Neural progenitor cell (in vitro differentiated cells): ENCODE results near the gene LGALS8. TPM values are rescaled to one million over a fixed set of nuclear protein-coding genes. Genes with fewer than 3 reads are reported as not detected.

Experiments used
- DNase-seq: peaks from one replicate; pipeline ENCODE4 v3.0.0-alpha.2; 2016; ENCODE audit warnings: low spot score
- H2AFZ ChIP-seq: fragments of 200-600 bp; sonication (generic); replicated peaks from 2 replicates; pipeline ENCODE4 v1.6.1; 2016; ENCODE audit warnings: antibody characterized with exemption
- H3F3A ChIP-seq: fragments of 200-600 bp; sonication (generic); 2 replicates; pipeline ENCODE4 v1.6.1; 2016; ENCODE audit warnings: antibody characterized with exemption, low read depth
- H3K27ac ChIP-seq: fragments of 200-600 bp; sonication (generic); 2 replicates; pipeline ENCODE4 v1.5.1; 2016; ENCODE audit warnings: mild to moderate bottlenecking
- H3K27me3 ChIP-seq: fragments of 200-600 bp; sonication (generic); 2 replicates; pipeline ENCODE4 v1.6.1; 2016; ENCODE audit warnings: mild to moderate bottlenecking, moderate library complexity
- H3K36me3 ChIP-seq: fragments of 200-600 bp; sonication (generic); 2 replicates; pipeline ENCODE4 v1.5.1; 2016
- H3K4me1 ChIP-seq: fragments of 200-600 bp; sonication (generic); 2 replicates; pipeline ENCODE4 v1.6.1; 2016; ENCODE audit warnings: mixed run types
- H3K4me2 ChIP-seq: fragments of 200-600 bp; sonication (generic); 2 replicates; pipeline ENCODE4 v1.6.1; 2016
- H3K4me3 ChIP-seq: fragments of 200-600 bp; sonication (generic); 2 replicates; pipeline ENCODE4 v1.5.1; 2016
- H3K79me2 ChIP-seq: fragments of 200-600 bp; sonication (generic); 2 replicates; pipeline ENCODE4 v1.6.1; 2016; ENCODE audit warnings: low read depth
- H3K9ac ChIP-seq: fragments of 200-600 bp; sonication (generic); 2 replicates; pipeline ENCODE4 v1.6.1; 2016
- H3K9me3 ChIP-seq: fragments of 200-600 bp; sonication (generic); 2 replicates; pipeline ENCODE4 v1.5.1; 2016; ENCODE audit warnings: low read depth
- H4K20me1 ChIP-seq: fragments of 200-600 bp; sonication (generic); 2 replicates; pipeline ENCODE4 v1.6.1; 2016; ENCODE audit warnings: low read depth
- H3K27ac Mint-ChIP-seq: 3 replicates; pipeline ENCODE4 v1.8.0; 2021; ENCODE audit warnings: mixed read lengths
- H3K27me3 Mint-ChIP-seq: 2 replicates; pipeline ENCODE4 v1.8.0; 2022; ENCODE audit warnings: low read depth, mild to moderate bottlenecking, inconsistent platforms, moderate library complexity, mixed read lengths; ENCODE audit not compliant: insufficient read depth
- H3K36me3 Mint-ChIP-seq: 3 replicates; pipeline ENCODE4 v1.8.0; 2021; ENCODE audit warnings: mixed read lengths
- H3K4me1 Mint-ChIP-seq: 3 replicates; pipeline ENCODE4 v1.8.0; 2021; ENCODE audit warnings: mixed read lengths
- H3K4me3 Mint-ChIP-seq: 3 replicates; pipeline ENCODE4 v1.8.0; 2021; ENCODE audit warnings: mild to moderate bottlenecking, moderate library complexity, mixed read lengths
- H3K9me3 Mint-ChIP-seq: 3 replicates; pipeline ENCODE4 v1.8.0; 2020; ENCODE audit warnings: mixed read lengths
- CTCF ChIP-seq: fragments of 200-600 bp; sonication (generic); IDR thresholded peaks from 2 replicates; pipeline ENCODE4 v1.5.1; 2017; ENCODE audit warnings: antibody characterized with exemption, mild to moderate bottlenecking
- EZH2 ChIP-seq: fragments of 200-600 bp; sonication (generic); IDR thresholded peaks from 2 replicates; pipeline ENCODE4 v1.6.1; 2017; ENCODE audit warnings: antibody characterized with exemption, mild to moderate bottlenecking, moderate library complexity
- EZH2phosphoT487 ChIP-seq: fragments of 200-600 bp; sonication (generic); IDR thresholded peaks from 2 replicates; pipeline ENCODE4 v1.6.1; 2017; ENCODE audit warnings: antibody characterized with exemption
- total RNA-seq: library from RNA; depleted of rRNA; stranded (reverse); fragments of >200 nt; gene quantifications from 2 replicates; pipeline ENCODE4 v1.2.3, GENCODE V29; 2015; ENCODE audit warnings: low replicate concordance

LGALS8 gene
- 17.4 and 28.1 TPM in 2 replicates for total RNA-seq

- Histone ChIP-seq H2AFZ (peak within 1 kb of the TSS; percentile 90), H3K36me3 (no peaks in the 10 kb centered on the region), H3K4me1 (peaks cover 7% of the 10 kb centered on the region), H3K79me2 (no peaks in the 10 kb centered on the region), H3K27me3 (peaks cover 26% of the 10 kb centered on the region), H3K9me3 (no peaks in the 10 kb centered on the region), H3K9ac (no peak within 1 kb of the TSS), H4K20me1 (no peaks in the 10 kb centered on the region), H3K4me2 (peak within 1 kb of the TSS; percentile 90), H3K27ac (no peak within 1 kb of the TSS), H3K4me3 (peak within 1 kb of the TSS; percentile 52), H3F3A (peaks cover 9% of the 10 kb centered on the region)
- TF ChIP-seq EZH2phosphoT487: no peak
- no peak for TF ChIP-seq CTCF
- no peak for TF ChIP-seq EZH2
- peak; percentile 69 for DNase-seq
- no peaks in the 10 kb centered on the region for H3K9me3 Mint-ChIP-seq
- H3K4me3 Mint-ChIP-seq: peak within 1 kb of the TSS; percentile 88
- no peaks in the 10 kb centered on the region for H3K36me3 Mint-ChIP-seq
- no peak within 1 kb of the TSS for H3K27ac Mint-ChIP-seq
- peaks cover 10% of the 10 kb centered on the region for H3K4me1 Mint-ChIP-seq
- peaks cover 4% of the 10 kb centered on the region for H3K27me3 Mint-ChIP-seq
Observed at GRCh38 chr1:236523704-236524141, at the start of gene LGALS8. LGALS8 (plus strand) TSS chr1:236523982; CDS start chr1:236526071, 2,089 bp downstream.

- Histone ChIP-seq H3K27me3 (peaks cover 47% of the 10 kb centered on the region), H2AFZ (no peak overlapping the region), H3K4me2 (no peak overlapping the region), H3K4me1 (peaks cover 21% of the 10 kb centered on the region), H3K9ac (no peak overlapping the region), H4K20me1 (peaks cover 14% of the 10 kb centered on the region), H3K27ac (no peak overlapping the region), H3K79me2 (no peaks in the 10 kb centered on the region), H3K4me3 (no peak overlapping the region), H3K9me3 (no peaks in the 10 kb centered on the region), H3K36me3 (no peaks in the 10 kb centered on the region), H3F3A (peaks cover 10% of the 10 kb centered on the region)
- DNase-seq: no peak
- Mint-ChIP-seq H3K9me3 (no peaks in the 10 kb centered on the region), H3K4me1 (peaks cover 30% of the 10 kb centered on the region), H3K4me3 (no peak overlapping the region), H3K27me3 (peaks cover 19% of the 10 kb centered on the region), H3K27ac (no peak overlapping the region), H3K36me3 (no peaks in the 10 kb centered on the region)
- TF ChIP-seq EZH2phosphoT487 (no peak), CTCF (no peak), EZH2 (no peak)
Observed at GRCh38 chr1:236476019-236476418, 47.8 kb upstream of the LGALS8 start.

- peaks cover 11% of the 10 kb centered on the region for H3K4me1 Mint-ChIP-seq
- H3K36me3 Mint-ChIP-seq: peaks cover 4% of the 10 kb centered on the region
- Histone ChIP-seq H3K9me3 (no peaks in the 10 kb centered on the region), H3K27me3 (no peaks in the 10 kb centered on the region), H3K4me3 (no peak overlapping the region), H2AFZ (no peak overlapping the region), H3K79me2 (no peaks in the 10 kb centered on the region), H3K4me2 (no peak overlapping the region), H3K27ac (no peak overlapping the region), H4K20me1 (no peaks in the 10 kb centered on the region), H3F3A (no peaks in the 10 kb centered on the region), H3K9ac (no peak overlapping the region), H3K4me1 (peaks cover 8% of the 10 kb centered on the region), H3K36me3 (no peaks in the 10 kb centered on the region)
- H3K9me3 Mint-ChIP-seq: no peaks in the 10 kb centered on the region
- TF ChIP-seq EZH2 (no peak), EZH2phosphoT487 (no peak), CTCF (no peak)
- H3K27ac Mint-ChIP-seq: no peak overlapping the region
- H3K4me3 Mint-ChIP-seq: no peak overlapping the region
- peaks cover 12% of the 10 kb centered on the region for H3K27me3 Mint-ChIP-seq
- no peak for DNase-seq
Observed at GRCh38 chr1:236480758-236481436, 42.9 kb upstream of the LGALS8 start.
